Loucy (cell line): ENCODE results near the gene NFYB.
A peak's percentile ranks its signal among the peaks of the same experiment; 100 is the strongest.

Experiments
- H2AFZ ChIP-seq: fragments of 200-600 bp; sonication (generic); 2 replicates; pipeline ENCODE4 v1.6.0; 2016; ENCODE audit warnings: antibody characterized with exemption, mild to moderate bottlenecking, low read length, moderate library complexity
- H3F3A ChIP-seq: fragments of 200-600 bp; 2 replicates; pipeline ENCODE4 v1.6.0; 2016; ENCODE audit warnings: antibody characterized with exemption, low read depth, mild to moderate bottlenecking
- H3K27me3 ChIP-seq: fragments of 200-600 bp; sonication (generic); 2 replicates; pipeline ENCODE4 v1.6.1; 2014; ENCODE audit warnings: low read length, mild to moderate bottlenecking; ENCODE audit not compliant: insufficient read depth, poor library complexity, severe bottlenecking
- H3K36me3 ChIP-seq: fragments of 200-600 bp; sonication (generic); 2 replicates; pipeline ENCODE4 v1.6.1; 2016; ENCODE audit warnings: low read length; ENCODE audit not compliant: insufficient read depth
- H3K4me1 ChIP-seq: fragments of 200-600 bp; sonication (generic); 2 replicates; pipeline ENCODE4 v1.5.1; 2014; ENCODE audit warnings: low read length, mild to moderate bottlenecking; ENCODE audit not compliant: insufficient read depth, poor library complexity, severe bottlenecking
- H3K4me2 ChIP-seq: fragments of 200-600 bp; sonication (generic); 2 replicates; pipeline ENCODE4 v1.6.0; 2014; ENCODE audit warnings: antibody characterized with exemption, low read length, low read depth, mild to moderate bottlenecking; ENCODE audit not compliant: poor library complexity, severe bottlenecking
- H3K4me3 ChIP-seq: fragments of 200-600 bp; sonication (generic); 2 replicates; pipeline ENCODE4 v1.5.1; 2014; ENCODE audit warnings: low read length, mild to moderate bottlenecking, mixed read lengths; ENCODE audit not compliant: poor library complexity, severe bottlenecking
- H3K79me2 ChIP-seq: fragments of 200-600 bp; sonication (generic); 2 replicates; pipeline ENCODE4 v1.6.1; 2014; ENCODE audit warnings: low read length; ENCODE audit not compliant: insufficient read depth
- H3K9ac ChIP-seq: fragments of 200-600 bp; sonication (generic); 2 replicates; pipeline ENCODE4 v1.6.0; 2014; ENCODE audit warnings: mild to moderate bottlenecking, low read depth, low read length, moderate library complexity; ENCODE audit not compliant: poor library complexity, severe bottlenecking
- H3K9me2 ChIP-seq: fragments of 200-600 bp; sonication (generic); replicated peaks from 2 replicates; pipeline ENCODE4 v1.6.1; 2016; ENCODE audit warnings: low read depth, low read length, mixed read lengths
- H3K9me3 ChIP-seq: fragments of 200-600 bp; sonication (generic); 2 replicates; pipeline ENCODE4 v1.6.1; 2014; ENCODE audit warnings: mild to moderate bottlenecking, antibody characterized with exemption, low read length, low read depth; ENCODE audit not compliant: insufficient read depth
- H4K20me1 ChIP-seq: fragments of 200-600 bp; sonication (generic); 2 replicates; pipeline ENCODE4 v1.6.0; 2014; ENCODE audit warnings: antibody characterized with exemption, low read length, mild to moderate bottlenecking; ENCODE audit not compliant: insufficient read depth, poor library complexity, severe bottlenecking
- CTCF ChIP-seq: fragments of 200-600 bp; sonication (generic); conservative IDR thresholded peaks from 2 replicates; pipeline ENCODE4 v1.5.1; 2014; ENCODE audit warnings: mild to moderate bottlenecking, antibody characterized with exemption, low read length
- EZH2phosphoT487 ChIP-seq: fragments of 200-600 bp; IDR thresholded peaks from 2 replicates; pipeline ENCODE4 v1.6.1; 2018; ENCODE audit warnings: antibody characterized with exemption, mild to moderate bottlenecking, moderate library complexity, borderline replicate concordance

Gene NFYB

GRCh38 chr12:104109446-104110271, 28.4 kb downstream of the NFYB start:
- no peak overlapping the region for H2AFZ ChIP-seq
- H3K9ac ChIP-seq = no peak overlapping the region
- no peaks in the 10 kb centered on the region for H3K9me3 ChIP-seq
- H3K9me2 ChIP-seq = no peaks in the 10 kb centered on the region
- H3K79me2 ChIP-seq = no peaks in the 10 kb centered on the region
- no peaks in the 10 kb centered on the region for H3K27me3 ChIP-seq
- H3F3A ChIP-seq = no peaks in the 10 kb centered on the region
- no peak overlapping the region for H3K4me3 ChIP-seq
- H3K4me2 ChIP-seq = no peak overlapping the region
- TF ChIP-seq EZH2phosphoT487 = no peak
- TF ChIP-seq CTCF = 0 out of 2 replicates have a peak, but pooled peaks have one; percentile 27
- H4K20me1 ChIP-seq = no peaks in the 10 kb centered on the region
- H3K4me1 ChIP-seq = peaks cover 7% of the 10 kb centered on the region
- no peaks in the 10 kb centered on the region for H3K36me3 ChIP-seq

DNA sequence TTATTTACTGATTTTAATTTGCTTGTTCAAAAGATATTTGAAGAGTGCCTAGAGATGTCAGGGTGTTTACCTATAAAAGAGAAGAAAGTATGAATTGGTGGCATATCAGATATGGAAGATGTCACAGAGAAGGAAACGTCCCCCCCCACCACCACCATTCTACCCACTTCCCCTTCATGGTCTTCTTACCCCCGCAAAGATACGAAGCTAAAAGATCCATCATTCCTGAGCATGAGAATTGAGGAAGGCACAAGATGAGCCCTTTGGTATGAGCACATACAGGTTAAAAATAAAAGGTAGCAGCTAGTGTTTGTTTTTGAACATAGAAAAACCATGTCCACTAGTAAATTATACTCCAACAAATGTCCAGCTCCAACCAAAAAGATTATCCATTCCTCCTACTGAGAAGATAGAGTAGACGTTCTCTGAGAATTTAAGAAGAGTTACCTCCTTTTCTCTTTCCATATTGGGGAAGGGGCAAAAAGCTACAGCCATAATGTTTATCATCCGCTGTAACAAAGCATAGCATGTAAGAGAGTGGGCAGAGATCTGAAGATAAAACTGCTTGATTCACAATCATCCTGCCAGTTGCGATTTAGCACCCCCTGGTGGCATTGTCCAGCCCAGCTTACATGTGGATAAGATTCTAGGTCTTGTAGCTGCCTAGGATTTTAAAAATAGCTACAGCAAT, 29.1 kb downstream of the NFYB start:
- no peak overlapping the region for H2AFZ ChIP-seq
- no peaks in the 10 kb centered on the region for H3K79me2 ChIP-seq
- no peak overlapping the region for H3K9ac ChIP-seq
- H3K4me1 ChIP-seq = peaks cover 7% of the 10 kb centered on the region
- no peak overlapping the region for H3K4me3 ChIP-seq
- TF ChIP-seq EZH2phosphoT487 (no peak), CTCF (peak; percentile 96)
- peak overlapping the region; percentile 19 for H3K4me2 ChIP-seq
- no peaks in the 10 kb centered on the region for H3K27me3 ChIP-seq
- no peaks in the 10 kb centered on the region for H3K9me2 ChIP-seq
- H3K36me3 ChIP-seq = no peaks in the 10 kb centered on the region
- H3F3A ChIP-seq = no peaks in the 10 kb centered on the region
- H4K20me1 ChIP-seq = no peaks in the 10 kb centered on the region
- H3K9me3 ChIP-seq = no peaks in the 10 kb centered on the region

GRCh38 chr12:104106965-104107364, 31.0 kb downstream of the NFYB start:
- peaks cover 7% of the 10 kb centered on the region for H3K4me1 ChIP-seq
- H4K20me1 ChIP-seq = no peaks in the 10 kb centered on the region
- H3K27me3 ChIP-seq = no peaks in the 10 kb centered on the region
- no peaks in the 10 kb centered on the region for H3K79me2 ChIP-seq
- TF ChIP-seq CTCF = no peak
- no peak for TF ChIP-seq EZH2phosphoT487
- H3K9me2 ChIP-seq = no peaks in the 10 kb centered on the region
- H3K4me2 ChIP-seq = no peak overlapping the region
- H3F3A ChIP-seq = no peaks in the 10 kb centered on the region
- H3K4me3 ChIP-seq = no peak overlapping the region
- peaks cover 5% of the 10 kb centered on the region; the same call in 1 of the 2 replicates for H3K36me3 ChIP-seq
- no peaks in the 10 kb centered on the region for H3K9me3 ChIP-seq
- H3K9ac ChIP-seq = no peak overlapping the region
- no peak overlapping the region for H2AFZ ChIP-seq
